HG03025 (cell line): Measurements from ENCODE around the gene DDIT4.
"Not testable (repeated sequence)": the region's sequence is repeated elsewhere in the genome, so short reads cannot be mapped to it uniquely, and the experiment has no call there.

Experiments
- ATAC-seq: cut with Tn5 transposase; IDR thresholded peaks from one replicate; pipeline ENCODE4 v1.9.1; 2021; ENCODE audit warnings: mild to moderate bottlenecking, moderate library complexity; ENCODE audit not compliant: unreplicated experiment, low FRiP score

DDIT4 gene

DNA sequence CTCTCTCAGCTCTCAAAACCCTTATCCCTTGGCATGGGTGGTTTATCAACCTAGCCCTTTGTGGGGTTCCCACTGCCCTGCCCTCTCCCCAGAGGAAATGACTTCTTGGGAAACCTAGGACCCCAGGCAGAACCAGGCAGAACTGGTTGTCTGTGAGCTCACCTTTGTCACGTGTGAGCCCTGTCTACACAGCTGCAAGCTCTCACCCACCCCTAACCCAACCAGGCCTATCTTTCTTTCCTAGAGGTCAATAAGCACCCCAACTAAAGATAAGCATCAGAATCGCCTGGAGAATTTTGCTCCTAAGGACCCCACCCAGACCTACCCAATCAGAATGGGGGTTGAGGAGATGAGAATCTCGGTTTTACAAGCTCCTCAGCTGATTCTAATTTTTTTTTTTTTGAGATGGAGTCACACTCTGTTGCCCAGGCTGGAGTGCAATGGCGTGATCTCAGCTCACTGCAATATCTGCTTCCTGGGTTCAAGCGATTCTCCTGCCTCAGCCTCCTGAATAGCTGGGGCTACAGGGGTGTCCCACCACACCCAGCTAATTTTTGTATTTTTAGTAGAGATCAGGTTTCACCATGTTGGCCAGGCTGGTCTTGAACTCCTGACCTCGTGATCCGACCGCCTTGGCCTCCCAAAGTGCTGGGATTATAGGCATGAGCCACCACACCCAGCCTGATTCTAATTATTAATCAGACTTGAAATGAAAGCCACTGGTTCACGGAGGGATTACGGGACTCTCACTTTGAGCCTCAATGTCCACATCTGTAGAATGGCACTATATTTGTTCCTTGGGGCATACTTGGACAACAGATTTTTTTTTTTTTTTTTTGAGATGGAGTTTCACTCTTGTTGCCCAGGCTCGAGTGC, 7.5 kb upstream of the DDIT4 start:
- ATAC-seq: no peak

DNA sequence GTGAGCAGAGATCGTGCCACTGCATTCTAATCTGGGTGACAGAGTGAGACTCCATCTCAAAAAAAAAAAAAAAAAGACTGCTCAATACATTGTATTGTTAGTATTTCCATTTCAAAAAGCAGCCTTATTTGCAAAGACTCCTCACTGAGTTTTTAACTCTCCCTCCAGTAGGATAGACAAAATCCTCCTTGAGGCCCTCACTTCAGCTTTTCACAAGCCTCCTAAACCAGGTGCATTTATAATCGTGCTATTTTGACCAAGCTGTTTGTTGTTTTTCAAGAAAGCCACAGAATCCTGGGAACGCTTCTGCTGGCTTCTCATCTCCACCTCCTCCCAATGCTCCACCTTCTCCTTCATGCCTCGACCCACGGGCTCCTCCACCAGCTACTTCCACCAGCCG, 6.3 kb upstream of the DDIT4 start:
- no peak for ATAC-seq

DNA sequence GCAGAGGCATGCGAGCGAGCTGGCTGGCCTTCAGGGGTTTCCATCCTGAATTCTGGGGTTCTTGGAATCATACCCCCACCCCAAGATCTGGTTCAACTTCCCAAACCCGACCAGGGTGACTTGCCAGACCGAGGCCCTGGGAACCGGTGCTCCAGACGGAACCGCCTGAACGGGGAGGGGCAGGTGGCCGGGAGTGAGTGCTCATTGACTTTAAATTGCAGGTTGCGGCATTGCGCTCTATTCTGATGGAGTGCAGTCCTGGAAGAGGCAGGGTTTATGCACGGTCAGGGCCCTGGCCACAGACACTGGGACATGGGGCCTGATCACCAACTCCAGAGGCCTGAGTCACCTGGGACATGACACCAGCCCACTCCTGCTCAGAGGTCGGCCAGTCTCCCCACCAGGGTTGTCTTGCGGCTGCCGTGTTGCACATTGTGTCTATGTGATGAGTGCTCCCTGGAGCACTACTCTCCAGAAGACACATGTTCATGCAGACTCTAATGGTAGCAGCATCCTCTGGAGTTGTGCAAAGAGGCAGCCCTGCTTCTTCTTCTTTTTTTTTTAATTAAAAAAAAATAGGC, 5.8 kb upstream of the DDIT4 start:
- no peak for ATAC-seq

DNA sequence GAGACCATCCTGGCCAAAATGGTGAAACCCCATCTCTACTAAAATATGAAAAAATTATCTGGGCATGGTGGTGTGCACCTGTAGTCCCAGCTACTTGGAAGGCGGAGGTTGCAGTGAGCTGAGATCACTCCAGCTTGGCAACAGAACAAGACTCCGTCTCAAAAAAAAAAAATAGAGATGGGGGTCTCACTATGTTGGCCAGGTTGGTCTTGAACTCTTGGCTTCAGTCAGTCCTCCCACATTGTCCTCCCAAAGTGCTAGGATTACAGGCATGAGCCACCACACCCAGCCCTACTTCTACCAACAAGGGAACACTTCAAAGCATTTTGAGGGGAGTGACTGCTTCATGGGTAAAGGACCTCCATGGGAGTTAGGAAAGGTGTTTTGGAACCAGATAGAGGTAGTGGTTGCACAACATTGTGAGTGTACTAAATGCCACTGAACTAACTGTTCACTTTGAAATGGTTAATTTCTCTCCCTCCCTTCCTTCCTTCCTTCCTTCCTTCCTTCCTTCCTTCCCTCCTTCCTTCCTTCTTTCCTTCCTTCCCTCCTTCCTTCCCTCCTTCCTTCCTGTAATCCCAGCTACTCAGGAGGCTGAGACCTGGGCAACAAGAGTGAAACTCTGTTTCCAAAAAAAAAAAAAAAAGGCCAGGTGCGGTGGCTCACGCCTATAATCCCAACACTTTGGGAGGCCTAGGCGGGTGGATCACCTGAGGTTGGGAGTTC, 5.1 kb upstream of the DDIT4 start:
- not testable (repeated sequence) for ATAC-seq

DNA sequence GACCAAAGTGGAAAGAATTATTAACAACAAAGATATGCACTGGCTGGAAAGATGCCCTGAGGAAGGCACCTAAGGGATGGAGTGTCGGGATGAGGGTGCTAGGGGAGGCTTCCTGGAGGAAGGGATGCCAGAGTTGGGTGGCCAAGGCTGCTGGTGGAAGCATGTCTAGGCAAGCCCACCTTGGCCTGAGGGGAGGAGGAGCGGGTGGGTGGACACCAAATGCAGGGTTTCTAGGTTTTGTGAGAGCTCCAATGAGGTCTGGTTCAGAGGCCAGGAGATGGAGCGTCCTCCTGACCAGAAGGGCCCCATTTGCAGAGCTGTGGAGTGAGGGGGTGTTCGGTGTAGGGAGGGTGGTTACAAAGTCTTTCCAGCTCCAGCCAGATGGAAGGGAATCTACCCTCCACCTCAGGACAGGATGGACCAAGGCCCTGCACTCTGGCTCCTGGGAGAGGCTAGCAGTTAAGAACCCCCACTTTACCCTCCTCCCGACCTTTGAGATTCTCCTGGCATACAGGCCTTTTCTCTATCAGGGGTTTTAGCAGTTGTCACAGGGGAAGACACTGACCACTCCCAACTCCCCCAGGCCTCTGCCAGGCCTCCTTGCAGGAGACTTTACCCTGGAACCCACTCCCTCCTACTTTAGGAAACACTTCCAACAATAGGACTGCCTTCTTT, 3.0 kb upstream of the DDIT4 start:
- no peak for ATAC-seq

DNA sequence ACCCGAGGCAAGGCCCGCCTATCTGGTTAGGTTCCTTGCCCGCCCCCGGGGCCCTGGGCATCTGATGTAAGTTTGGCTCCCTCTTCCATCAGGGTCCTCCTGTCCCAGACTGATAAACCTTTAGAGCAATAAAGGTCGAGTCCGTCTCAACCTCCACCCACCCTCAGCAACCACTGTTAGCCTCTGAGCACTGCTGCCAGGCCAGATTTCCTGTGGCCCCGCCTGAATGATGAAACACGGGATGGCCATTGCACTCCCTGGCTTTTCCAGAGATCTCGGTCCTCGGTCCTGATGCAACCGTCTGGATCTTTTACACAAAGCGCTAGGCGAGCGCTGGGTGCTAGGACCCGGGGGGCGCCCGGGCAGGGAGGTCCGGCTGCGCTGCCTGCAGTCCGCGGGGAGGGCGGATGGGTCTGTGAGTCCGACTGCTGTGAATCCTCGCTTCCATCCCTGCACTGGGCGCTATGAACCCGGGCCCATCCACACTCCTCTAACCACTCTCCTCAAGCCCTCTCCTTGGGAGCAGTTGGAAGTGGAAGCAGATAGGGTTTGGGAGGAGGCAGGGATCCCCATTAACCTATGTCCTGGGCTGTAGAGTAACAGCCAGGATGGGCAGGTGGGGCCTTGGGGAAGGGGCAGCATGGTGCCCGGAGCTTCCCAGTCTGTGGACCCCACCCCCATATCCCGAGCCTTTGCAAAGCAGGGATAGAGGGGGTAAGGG, 875 bp upstream of the DDIT4 start:
- peak; percentile 16 for ATAC-seq

DNA sequence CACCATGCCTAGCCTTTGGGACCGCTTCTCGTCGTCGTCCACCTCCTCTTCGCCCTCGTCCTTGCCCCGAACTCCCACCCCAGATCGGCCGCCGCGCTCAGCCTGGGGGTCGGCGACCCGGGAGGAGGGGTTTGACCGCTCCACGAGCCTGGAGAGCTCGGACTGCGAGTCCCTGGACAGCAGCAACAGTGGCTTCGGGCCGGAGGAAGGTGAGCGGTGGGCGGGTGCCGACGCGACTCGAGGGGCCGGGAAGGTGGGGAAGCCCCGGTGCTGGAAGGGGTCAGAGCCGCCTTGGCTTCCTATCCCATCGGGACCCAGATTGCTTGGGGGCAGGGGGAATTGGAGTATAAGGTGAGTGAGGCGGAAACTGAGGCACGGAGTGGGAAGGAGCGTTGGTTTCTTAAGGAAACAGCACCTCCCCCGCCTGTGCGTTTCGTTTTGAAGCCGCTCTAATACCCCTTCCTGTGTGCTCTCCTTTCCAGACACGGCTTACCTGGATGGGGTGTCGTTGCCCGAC, 547 bp downstream of the DDIT4 start:
- ATAC-seq: peak; percentile 2

DNA sequence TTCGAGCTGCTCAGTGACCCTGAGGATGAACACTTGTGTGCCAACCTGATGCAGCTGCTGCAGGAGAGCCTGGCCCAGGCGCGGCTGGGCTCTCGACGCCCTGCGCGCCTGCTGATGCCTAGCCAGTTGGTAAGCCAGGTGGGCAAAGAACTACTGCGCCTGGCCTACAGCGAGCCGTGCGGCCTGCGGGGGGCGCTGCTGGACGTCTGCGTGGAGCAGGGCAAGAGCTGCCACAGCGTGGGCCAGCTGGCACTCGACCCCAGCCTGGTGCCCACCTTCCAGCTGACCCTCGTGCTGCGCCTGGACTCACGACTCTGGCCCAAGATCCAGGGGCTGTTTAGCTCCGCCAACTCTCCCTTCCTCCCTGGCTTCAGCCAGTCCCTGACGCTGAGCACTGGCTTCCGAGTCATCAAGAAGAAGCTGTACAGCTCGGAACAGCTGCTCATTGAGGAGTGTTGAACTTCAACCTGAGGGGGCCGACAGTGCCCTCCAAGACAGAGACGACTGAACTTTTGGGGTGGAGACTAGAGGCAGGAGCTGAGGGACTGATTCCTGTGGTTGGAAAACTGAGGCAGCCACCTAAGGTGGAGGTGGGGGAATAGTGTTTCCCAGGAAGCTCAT, 1.1 kb downstream of the DDIT4 start:
- ATAC-seq: no peak

DNA sequence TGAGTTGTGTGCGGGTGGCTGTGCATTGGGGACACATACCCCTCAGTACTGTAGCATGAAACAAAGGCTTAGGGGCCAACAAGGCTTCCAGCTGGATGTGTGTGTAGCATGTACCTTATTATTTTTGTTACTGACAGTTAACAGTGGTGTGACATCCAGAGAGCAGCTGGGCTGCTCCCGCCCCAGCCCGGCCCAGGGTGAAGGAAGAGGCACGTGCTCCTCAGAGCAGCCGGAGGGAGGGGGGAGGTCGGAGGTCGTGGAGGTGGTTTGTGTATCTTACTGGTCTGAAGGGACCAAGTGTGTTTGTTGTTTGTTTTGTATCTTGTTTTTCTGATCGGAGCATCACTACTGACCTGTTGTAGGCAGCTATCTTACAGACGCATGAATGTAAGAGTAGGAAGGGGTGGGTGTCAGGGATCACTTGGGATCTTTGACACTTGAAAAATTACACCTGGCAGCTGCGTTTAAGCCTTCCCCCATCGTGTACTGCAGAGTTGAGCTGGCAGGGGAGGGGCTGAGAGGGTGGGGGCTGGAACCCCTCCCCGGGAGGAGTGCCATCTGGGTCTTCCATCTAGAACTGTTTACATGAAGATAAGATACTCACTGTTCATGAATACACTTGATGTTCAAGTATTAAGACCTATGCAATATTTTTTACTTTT, 1.8 kb downstream of the DDIT4 start:
- no peak for ATAC-seq

DNA sequence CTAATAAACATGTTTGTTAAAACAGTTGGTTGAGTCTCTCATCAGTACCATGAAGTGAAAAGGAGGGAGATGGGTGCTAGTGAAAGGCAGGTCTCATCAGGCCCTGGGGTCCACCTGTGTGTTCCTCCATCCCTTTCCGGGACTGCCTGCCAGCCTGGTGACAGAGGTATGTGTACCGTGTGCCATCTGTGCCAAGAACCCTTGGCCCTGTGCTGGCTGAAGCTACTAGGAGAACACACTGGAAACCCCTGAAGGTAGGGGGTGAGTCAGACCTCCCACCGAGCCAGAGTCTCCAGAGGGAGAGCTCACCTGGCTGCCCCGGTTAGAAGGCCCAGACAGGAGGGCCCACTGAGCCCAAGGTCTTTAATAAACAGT, 2.3 kb downstream of the DDIT4 start:
- ATAC-seq: no peak

DNA sequence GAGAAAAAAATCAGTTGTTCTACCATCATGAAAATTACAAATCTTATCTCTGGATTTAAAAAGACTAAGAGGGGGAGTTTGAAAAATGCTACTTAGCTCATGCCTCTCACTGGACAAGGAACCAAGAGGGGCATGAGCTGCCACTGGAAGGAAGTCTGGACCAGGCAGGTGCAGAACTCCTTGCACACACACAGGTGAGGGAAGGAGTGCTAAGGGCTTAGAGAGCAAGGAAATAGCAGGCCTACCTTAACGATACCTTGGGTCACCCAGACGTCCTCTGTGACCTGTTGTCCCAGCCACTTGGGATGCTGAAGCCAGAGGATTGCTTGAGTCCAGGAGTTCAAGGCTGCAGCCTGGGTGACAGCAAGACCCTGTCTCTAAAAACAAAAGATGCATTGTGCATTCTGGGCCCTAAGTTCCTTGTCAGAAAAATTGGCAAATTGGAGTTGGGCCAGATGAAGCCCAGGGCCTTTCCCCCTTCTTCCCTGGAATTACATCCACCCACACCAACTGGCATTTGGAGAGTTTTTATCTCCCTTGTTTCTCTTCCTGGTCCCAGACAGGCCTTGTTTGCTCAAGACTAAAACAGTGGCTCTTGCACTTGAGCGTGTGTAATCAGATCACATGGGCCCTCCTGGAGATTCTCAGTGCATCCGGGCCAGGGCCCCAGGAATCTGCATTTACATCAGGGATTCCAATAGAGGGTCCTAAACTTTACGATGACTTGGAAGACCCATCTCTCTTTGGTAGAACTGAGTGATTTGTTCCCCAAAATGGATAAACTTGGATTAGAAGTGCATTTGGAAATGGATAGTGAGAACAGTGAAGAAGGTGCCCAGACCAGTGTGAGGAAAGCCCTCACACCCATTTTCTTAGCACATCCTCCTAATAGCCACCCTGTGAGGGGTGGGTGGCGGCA, 3.0 kb downstream of the DDIT4 start:
- ATAC-seq: no peak

DNA sequence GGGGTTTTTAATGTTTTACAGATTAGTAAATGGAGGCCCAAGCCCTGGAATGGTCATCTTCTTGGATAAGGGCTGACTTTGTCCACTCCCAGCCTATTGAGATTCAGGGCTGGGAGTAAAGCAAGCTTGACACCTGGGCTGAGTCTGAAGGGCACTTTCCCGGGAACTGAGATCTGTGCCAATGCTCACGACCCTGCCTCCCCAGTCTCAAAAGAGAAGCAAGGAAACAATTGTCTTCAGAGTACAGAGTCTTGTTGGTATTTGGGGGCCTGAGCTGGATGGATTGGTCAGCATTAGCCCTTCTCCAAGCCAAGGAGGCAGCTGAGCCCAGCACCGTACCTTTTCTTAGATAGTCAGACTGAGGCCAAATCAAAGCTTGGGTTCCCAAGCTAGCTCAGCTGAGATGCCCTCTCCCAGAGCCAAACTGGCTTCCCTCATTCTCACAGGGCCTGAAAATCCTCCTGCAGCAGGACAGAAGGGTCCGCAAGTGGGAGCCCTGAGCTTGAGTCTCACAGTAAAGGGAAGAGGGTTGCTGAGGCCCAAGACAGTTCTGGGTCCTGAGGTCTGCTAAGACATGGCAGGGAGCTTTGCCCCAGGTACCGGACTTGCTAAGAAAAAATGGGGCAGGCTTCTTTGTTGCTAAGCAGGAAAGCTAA, 3.7 kb downstream of the DDIT4 start:
- no peak for ATAC-seq

DNA sequence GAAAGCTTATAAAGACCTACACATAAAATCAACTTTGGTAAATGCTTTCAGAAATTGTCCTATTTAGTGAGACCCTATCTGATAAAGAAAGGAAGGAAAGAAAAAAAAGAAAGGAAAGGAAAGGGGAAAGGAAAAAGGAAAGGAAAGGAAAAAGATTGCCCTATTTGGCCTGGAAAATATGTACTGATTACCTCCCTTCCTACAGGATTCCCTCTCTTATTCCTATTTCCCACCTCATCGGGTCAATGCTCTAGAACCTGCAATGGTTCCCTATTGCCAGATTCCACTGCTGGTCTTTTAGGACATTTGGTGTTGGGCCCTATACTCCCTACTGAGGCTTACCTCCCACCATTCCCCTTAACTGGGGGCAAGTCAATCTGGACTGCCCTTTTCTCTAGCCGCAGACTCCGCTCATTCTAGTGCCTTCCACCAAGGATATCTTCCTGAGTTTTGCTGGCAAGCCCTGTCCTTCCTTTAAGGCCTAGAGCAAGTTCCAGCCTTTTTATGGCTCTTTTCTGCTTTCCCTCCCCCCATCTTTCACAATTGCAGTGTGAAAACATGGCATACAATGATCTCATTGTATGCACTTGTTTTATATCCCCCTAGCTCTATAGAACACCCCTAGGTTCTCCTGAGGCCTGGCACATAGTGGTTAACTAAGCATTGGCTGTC, 4.4 kb downstream of the DDIT4 start:
- ATAC-seq: no peak

DNA sequence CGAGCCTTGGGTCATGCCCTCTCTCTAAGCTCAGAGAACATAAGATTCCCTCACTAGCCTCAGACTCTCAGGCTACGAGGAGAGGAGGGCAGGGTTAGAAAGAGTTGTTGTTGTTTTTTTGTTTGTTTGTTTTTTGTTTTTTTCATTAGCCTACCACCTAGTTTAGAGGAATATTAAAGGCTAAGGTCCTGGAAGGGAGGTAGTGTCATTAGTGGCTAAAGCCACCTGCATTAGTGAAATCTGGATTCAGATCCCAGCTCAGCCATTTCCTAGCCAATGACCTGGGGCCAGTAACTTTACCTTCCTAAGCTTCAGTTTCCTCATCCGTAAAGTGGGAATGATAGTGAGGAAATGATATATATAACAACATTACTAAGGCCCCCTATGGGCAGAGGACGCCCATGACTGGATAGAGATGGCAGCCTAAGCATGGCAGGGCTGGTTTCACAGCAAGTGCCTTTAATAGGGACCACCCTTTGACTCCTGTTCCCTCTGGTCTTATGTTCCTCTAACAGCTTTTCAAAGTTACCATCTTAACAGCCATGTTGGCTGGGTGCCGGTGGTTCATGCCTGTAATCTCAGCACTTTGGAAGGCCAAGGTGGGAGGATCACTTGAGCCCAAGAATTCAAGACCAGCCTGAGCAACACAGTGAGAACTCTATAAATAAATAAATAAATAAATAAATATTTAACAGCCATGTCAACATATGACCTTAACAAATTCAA, 5.1 kb downstream of the DDIT4 start:
- ATAC-seq: no peak

DNA sequence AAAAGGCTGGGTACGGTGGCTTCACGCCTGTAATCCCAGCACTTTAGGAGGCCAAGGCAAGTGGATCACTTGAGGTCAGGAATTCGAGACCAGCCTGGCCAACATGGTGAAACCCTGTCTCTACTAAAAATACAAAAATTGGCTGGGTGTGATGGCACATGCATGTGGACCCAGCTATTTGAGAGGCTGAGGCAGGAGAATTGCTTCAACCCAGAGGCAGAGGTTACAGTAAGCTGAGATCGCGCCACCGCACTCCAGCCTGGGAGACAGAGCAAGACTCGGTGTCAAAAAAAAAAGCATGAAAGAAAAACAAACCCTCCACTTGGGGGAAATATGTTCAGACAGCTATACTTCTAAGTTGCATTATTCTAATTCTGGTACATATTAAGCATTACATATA, 5.9 kb downstream of the DDIT4 start:
- not testable (repeated sequence) for ATAC-seq

DNA sequence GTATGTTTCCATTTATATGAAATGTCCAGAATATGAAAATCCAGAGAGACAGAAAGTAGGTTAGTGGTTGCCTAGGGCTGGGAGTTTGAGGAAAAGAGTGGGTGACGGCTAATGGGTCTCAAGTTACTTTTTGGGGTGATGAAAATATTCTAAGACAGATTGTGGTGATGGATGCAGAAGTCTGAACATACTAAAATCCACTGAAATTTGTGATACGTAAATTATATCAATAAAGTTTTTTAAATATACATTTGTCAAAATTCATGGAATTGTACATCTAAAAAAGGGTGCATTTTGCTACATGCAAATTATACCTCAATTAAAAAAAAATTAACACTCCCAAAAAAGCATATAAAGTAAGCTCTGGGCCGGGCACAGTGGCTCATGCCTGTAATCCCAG, 9.4 kb downstream of the DDIT4 start:
- no peak for ATAC-seq
